Left lung (tissue), 10 donors: ENCODE data around the gene CCER1. TPM values are rescaled to one million over a fixed set of nuclear protein-coding genes. Genes with fewer than 3 reads are reported as not detected.

Source experiments
- ATAC-seq: fragments of 200-7000 bp; cut with Tn5 transposase; one replicate; pipeline ENCODE4 v1.9.1; 2020; ENCODE audit warnings: moderate library complexity
- DNase-seq, 4 donors: peaks; one replicate each; pipeline ENCODE4 v3.0.0-alpha.2; 2013 to 2020
- H3K27ac ChIP-seq, 2 donors: fragments of 200-600 bp; sonication (generic) in 1 of 2; one replicate each; pipeline versions ENCODE4 v1.5.0 to v1.8.0; 2020 to 2021
- H3K27me3 ChIP-seq, 2 donors: fragments of 200-600 bp; sonication (generic) in 1 of 2; one replicate each; pipeline versions ENCODE4 v1.5.0 to v1.8.0; 2020 to 2021
- H3K36me3 ChIP-seq, 2 donors: fragments of 200-600 bp; sonication (generic) in 1 of 2; one replicate each; pipeline versions ENCODE4 v1.5.0 to v1.8.0; 2020 to 2021
- H3K4me1 ChIP-seq, 2 donors: fragments of 200-600 bp; one replicate each; pipeline ENCODE4 v1.8.0; 2021
- H3K4me3 ChIP-seq, 2 donors: fragments of 200-600 bp; sonication (generic) in 1 of 2; one replicate each; pipeline versions ENCODE4 v1.5.0 to v1.8.0; 2020 to 2021; ENCODE audit warnings: mild to moderate bottlenecking in 1 of 2
- H3K9me3 ChIP-seq, 2 donors: fragments of 200-600 bp; sonication (generic) in 1 of 2; one replicate each; pipeline versions ENCODE4 v1.5.0 to v1.8.0; 2020 to 2021
- CTCF ChIP-seq, 2 donors: fragments of 200-600 bp; sonication (generic) in 1 of 2; IDR thresholded peaks; one replicate each; pipeline versions ENCODE4 v1.5.0 to v1.8.0; 2021; ENCODE audit warnings: antibody characterized with exemption in 2 of 2
- intact Hi-C, 2 donors: fragments of 100-400 bp; cut with DNase I; formaldehyde crosslinking; loops; one replicate each; pipeline versions ENCODE4 v1.11.2 to v1.14.2; 2022
- polyA plus RNA-seq, 6 donors: library from polyadenylated mRNA; unstranded; fragments of 120-200 nt; gene quantifications; one replicate each; pipeline ENCODE4 v1.2.1, GENCODE V29; 2013; ENCODE audit not compliant: insufficient read length in 6 of 6
- total RNA-seq, 2 donors: library from RNA; stranded (reverse); fragmentation: NEBNext Ultra II Directional; extraction: Animal tissue kit (Norgen Biotek cat#: 25700); gene quantifications; one replicate each; pipeline ENCODE4 v1.2.1, GENCODE V29; 2021
- donor health status: DM: no; HTN: yes; CAD: no.
- donor health status: DM: no; HTN: no; CAD: no.

The CCER1 gene
- total and polyA plus RNA-seq, 8 donors = not detected

DNA sequence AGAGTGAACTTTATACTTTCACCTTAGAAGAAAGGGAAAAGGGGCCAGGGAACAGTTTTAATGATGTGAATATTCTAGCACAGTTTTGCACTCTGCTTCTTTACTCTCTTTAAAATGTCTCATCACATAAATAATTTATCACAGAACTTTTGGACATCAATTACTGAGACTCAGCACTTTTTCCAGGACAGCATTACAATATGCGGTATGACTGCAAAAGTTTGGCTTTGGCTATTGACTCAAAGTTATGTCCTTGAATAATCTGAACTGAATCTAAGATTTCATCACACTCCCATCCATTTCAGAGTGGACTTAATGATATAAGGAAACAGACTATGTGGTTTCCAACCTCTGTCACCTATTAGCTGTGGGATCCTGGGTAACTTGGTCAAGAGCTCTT is 11.7 kb downstream of the CCER1 start:
- no peak for TF ChIP-seq CTCF (IDR thresholded peaks at IDR 0.05)
- H3K27me3 ChIP-seq = no peaks in the 10 kb centered on the region
- H3K27ac ChIP-seq = no peak overlapping the region
- H3K9me3 ChIP-seq = no peaks in the 10 kb centered on the region
- intact Hi-C loops = no loop called here
- no peaks in the 10 kb centered on the region for H3K4me1 ChIP-seq
- DNase-seq = no peak
- ATAC-seq = peak; percentile 62
- H3K36me3 ChIP-seq = no peaks in the 10 kb centered on the region
- no peak overlapping the region for H3K4me3 ChIP-seq

GRCh38 chr12:90940872-90941499 is 14.0 kb downstream of the CCER1 start:
- no peaks in the 10 kb centered on the region for H3K9me3 ChIP-seq
- TF ChIP-seq CTCF (IDR thresholded peaks at IDR 0.05) = peak; percentile 31 to 67
- H3K27me3 ChIP-seq = no peaks in the 10 kb centered on the region
- no peak overlapping the region for H3K4me3 ChIP-seq
- intact Hi-C loops = no loop called here
- ATAC-seq = peak; percentile 54
- H3K4me1 ChIP-seq = no peaks in the 10 kb centered on the region
- no peaks in the 10 kb centered on the region for H3K36me3 ChIP-seq
- peak in 1 of 4 donors; percentile 54 for DNase-seq
- no peak overlapping the region for H3K27ac ChIP-seq

GRCh38 chr12:90939382-90939781 is 15.6 kb downstream of the CCER1 start:
- no peaks in the 10 kb centered on the region for H3K36me3 ChIP-seq
- intact Hi-C loops = no loop called here
- ATAC-seq (no peak), DNase-seq (peak in 2 of 4 donors; percentile 57 to 72)
- no peaks in the 10 kb centered on the region for H3K9me3 ChIP-seq
- no peak for TF ChIP-seq CTCF (IDR thresholded peaks at IDR 0.05)
- H3K4me3 ChIP-seq = no peak overlapping the region
- H3K4me1 ChIP-seq = no peaks in the 10 kb centered on the region
- H3K27ac ChIP-seq = no peak overlapping the region
- H3K27me3 ChIP-seq = no peaks in the 10 kb centered on the region

- H3K27ac ChIP-seq = no peak overlapping the region
- intact Hi-C loops = no loop called here
- no peak overlapping the region for H3K4me3 ChIP-seq
- H3K9me3 ChIP-seq = no peaks in the 10 kb centered on the region
- TF ChIP-seq CTCF (IDR thresholded peaks at IDR 0.05) = no peak
- no peak for DNase-seq
- no peaks in the 10 kb centered on the region for H3K4me1 ChIP-seq
- no peaks in the 10 kb centered on the region for H3K36me3 ChIP-seq
- H3K27me3 ChIP-seq = no peaks in the 10 kb centered on the region
- ATAC-seq = peak; percentile 78
These were observed 16.5 kb downstream of the CCER1 start for GRCh38 chr12:90938451-90938850.

DNA sequence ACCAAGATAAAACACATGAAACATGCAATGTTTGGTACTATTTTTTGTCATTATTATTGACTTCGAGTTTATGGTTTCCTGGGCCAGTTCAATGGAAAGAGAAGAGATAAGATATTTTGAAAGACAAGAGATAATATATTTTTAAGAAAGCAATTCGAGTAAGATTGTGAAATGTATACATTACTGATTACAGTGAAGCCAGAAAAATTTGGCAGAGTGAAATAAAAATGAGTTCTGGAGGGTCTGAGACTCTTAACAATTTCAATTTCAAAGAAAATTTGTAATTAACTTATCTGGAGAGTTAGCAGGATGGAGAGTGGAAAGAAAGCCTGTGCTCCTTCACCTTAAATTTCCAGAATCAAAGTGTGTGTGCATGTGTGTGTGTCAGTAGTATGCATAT is 17.3 kb downstream of the CCER1 start:
- Histone ChIP-seq H3K4me1 (no peaks in the 10 kb centered on the region), H3K9me3 (no peaks in the 10 kb centered on the region), H3K27ac (no peak overlapping the region), H3K27me3 (no peaks in the 10 kb centered on the region), H3K4me3 (no peak overlapping the region), H3K36me3 (no peaks in the 10 kb centered on the region)
- intact Hi-C loops = no loop called here
- no peak for TF ChIP-seq CTCF (IDR thresholded peaks at IDR 0.05)
- ATAC-seq (no peak), DNase-seq (no peak)
